Activated CD8-positive, alpha-beta memory T cell treated with anti-CD3 and anti-CD28 coated beads, Interleukin-2, amount 50 U/mL, for 24 hours (primary cell): ENCODE data around the gene FGF14.
"Not testable (repeated sequence)": the region's sequence is repeated elsewhere in the genome, so short reads cannot be mapped to it uniquely, and the experiment has no call there.

Source experiments
- DNase-seq: peaks from one replicate; pipeline ENCODE4 v3.0.0-alpha.2; 2020; ENCODE audit errors: extremely low read depth

FGF14 gene

GRCh38 chr13:102040812-102041211 is 361.0 kb downstream of the FGF14 start:
- DNase-seq: no peak

GRCh38 chr13:102039264-102039663 is 362.6 kb downstream of the FGF14 start:
- DNase-seq: no peak

- DNase-seq: no peak
These were observed 363.1 kb downstream of the FGF14 start for GRCh38 chr13:102038787-102039186.

GRCh38 chr13:102035969-102036368 is 365.9 kb downstream of the FGF14 start:
- DNase-seq: no peak

- DNase-seq: no peak
These were observed 368.0 kb downstream of the FGF14 start for GRCh38 chr13:102033857-102034331.

GRCh38 chr13:102033386-102033785 is 368.5 kb downstream of the FGF14 start:
- no peak for DNase-seq

- DNase-seq: no peak
These were observed 373.0 kb downstream of the FGF14 start for GRCh38 chr13:102028868-102029267.

GRCh38 chr13:102028206-102028605 is 373.6 kb downstream of the FGF14 start:
- DNase-seq: no peak

- DNase-seq: no peak
These were observed 380.1 kb downstream of the FGF14 start for GRCh38 chr13:102021777-102022176.

GRCh38 chr13:102020611-102021216 is 381.1 kb downstream of the FGF14 start:
- DNase-seq: no peak

- no peak for DNase-seq
These were observed 383.1 kb downstream of the FGF14 start for GRCh38 chr13:102018716-102019115.

- DNase-seq: no peak
These were observed 384.6 kb downstream of the FGF14 start for GRCh38 chr13:102017248-102017647.

GRCh38 chr13:102012299-102013293 is 389.3 kb downstream of the FGF14 start:
- no peak for DNase-seq

GRCh38 chr13:102011455-102011854 is 390.4 kb downstream of the FGF14 start:
- DNase-seq: not testable (repeated sequence)

GRCh38 chr13:102003848-102004570 is 397.8 kb downstream of the FGF14 start:
- DNase-seq: no peak

GRCh38 chr13:102002287-102002686 is 399.6 kb downstream of the FGF14 start:
- DNase-seq: no peak

- no peak for DNase-seq
These were observed 401.1 kb downstream of the FGF14 start for GRCh38 chr13:102000764-102001163.

- DNase-seq: no peak
These were observed 403.7 kb downstream of the FGF14 start for GRCh38 chr13:101998129-101998528.

GRCh38 chr13:101996954-101997353 is 404.9 kb downstream of the FGF14 start:
- DNase-seq: no peak

- no peak for DNase-seq
These were observed 412.0 kb downstream of the FGF14 start for GRCh38 chr13:101989798-101990350.

- no peak for DNase-seq
These were observed 413.7 kb downstream of the FGF14 start for GRCh38 chr13:101988140-101988539.

- DNase-seq: no peak
These were observed 415.5 kb downstream of the FGF14 start for GRCh38 chr13:101986316-101986715.
